Measurements from ENCODE around the gene MACROD2.

DNA sequence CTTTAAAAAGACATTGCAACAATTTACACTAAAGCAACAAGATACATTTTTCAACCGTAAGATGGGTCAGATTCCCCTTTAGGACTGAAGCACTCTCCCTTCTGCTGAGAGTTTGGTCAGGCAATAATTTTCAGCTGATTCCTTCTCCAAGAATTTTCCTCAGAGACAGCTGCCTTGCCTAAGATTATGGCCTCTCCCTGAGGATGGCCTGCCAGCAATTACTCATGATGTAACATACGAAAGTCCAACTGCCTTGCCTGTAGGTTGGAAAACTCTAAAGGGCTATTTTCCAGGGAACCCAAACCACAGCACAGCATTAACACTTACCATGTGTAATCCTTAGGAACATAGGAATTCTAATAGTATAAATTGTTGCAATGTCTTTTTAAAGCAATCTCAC, 571.2 kb downstream of the MACROD2 start:
- TF ChIP-seq POLR2A (IDR thresholded peaks at IDR 0.05) (no peak), CTCF (IDR thresholded peaks at IDR 0.05) (no peak)
